Activated T-cell treated with anti-CD3 and anti-CD28 coated beads, Interleukin-2, amount 50 U/mL, for 24 hours (primary cell): Measurements from ENCODE around the gene CGB1.
"Not testable (repeated sequence)": the region's sequence is repeated elsewhere in the genome, so short reads cannot be mapped to it uniquely, and the experiment has no call there.

Source experiments
- DNase-seq: peaks from one replicate; pipeline ENCODE4 v3.0.0-alpha.2; 2020
- H3K27ac Mint-ChIP-seq: 2 replicates; pipeline ENCODE4 v1.8.0; 2020; ENCODE audit warnings: mild to moderate bottlenecking, mixed read lengths
- H3K27me3 Mint-ChIP-seq: 2 replicates; pipeline ENCODE4 v1.8.0; 2020; ENCODE audit warnings: mixed read lengths
- H3K36me3 Mint-ChIP-seq: 2 replicates; pipeline ENCODE4 v1.8.0; 2020; ENCODE audit warnings: low read depth, mixed read lengths
- H3K4me1 Mint-ChIP-seq: 2 replicates; pipeline ENCODE4 v1.8.0; 2020; ENCODE audit warnings: low read depth, mixed read lengths
- H3K4me3 Mint-ChIP-seq: 2 replicates; pipeline ENCODE4 v1.8.0; 2020; ENCODE audit warnings: mild to moderate bottlenecking, moderate library complexity, mixed read lengths
- H3K9me3 Mint-ChIP-seq: 2 replicates; pipeline ENCODE4 v1.8.0; 2020; ENCODE audit warnings: mixed read lengths

The CGB1 gene

GRCh38 chr19:49020931-49021895 lies 15.5 kb downstream of the CGB1 start:
- peaks cover 9% of the 10 kb centered on the region for H3K36me3 Mint-ChIP-seq
- no peaks in the 10 kb centered on the region for H3K9me3 Mint-ChIP-seq
- H3K27me3 Mint-ChIP-seq, result peaks cover 12% of the 10 kb centered on the region
- peaks cover 34% of the 10 kb centered on the region for H3K4me1 Mint-ChIP-seq
- H3K27ac Mint-ChIP-seq, result peak overlapping the region; percentile 7
- DNase-seq, result no peak
- H3K4me3 Mint-ChIP-seq, result no peak overlapping the region

DNA sequence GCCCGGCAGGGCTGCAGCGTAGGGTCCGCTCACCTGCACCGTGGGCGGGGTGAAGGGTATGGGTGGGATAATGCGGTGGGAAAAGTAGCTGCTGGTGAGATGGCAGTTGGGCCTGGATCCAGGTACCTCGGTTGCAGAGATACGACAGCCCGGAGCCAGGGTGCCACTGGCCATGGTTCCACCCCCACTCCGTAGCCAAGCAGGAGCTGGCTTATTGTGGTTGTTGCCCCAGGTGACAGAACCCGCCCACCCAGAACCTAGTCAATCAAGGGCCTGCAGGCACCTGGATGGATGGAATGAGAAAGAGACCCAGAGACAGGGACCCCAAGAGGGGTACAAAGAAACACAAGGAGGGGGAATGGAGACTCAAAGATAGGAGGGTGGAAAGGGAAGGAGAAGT lies 16.4 kb downstream of the CGB1 start:
- H3K9me3 Mint-ChIP-seq, result no peaks in the 10 kb centered on the region
- H3K4me3 Mint-ChIP-seq, result no peak overlapping the region
- H3K36me3 Mint-ChIP-seq, result peaks cover 18% of the 10 kb centered on the region
- H3K4me1 Mint-ChIP-seq, result peaks cover 34% of the 10 kb centered on the region
- peaks cover 12% of the 10 kb centered on the region for H3K27me3 Mint-ChIP-seq
- H3K27ac Mint-ChIP-seq, result no peak overlapping the region
- no peak for DNase-seq

DNA sequence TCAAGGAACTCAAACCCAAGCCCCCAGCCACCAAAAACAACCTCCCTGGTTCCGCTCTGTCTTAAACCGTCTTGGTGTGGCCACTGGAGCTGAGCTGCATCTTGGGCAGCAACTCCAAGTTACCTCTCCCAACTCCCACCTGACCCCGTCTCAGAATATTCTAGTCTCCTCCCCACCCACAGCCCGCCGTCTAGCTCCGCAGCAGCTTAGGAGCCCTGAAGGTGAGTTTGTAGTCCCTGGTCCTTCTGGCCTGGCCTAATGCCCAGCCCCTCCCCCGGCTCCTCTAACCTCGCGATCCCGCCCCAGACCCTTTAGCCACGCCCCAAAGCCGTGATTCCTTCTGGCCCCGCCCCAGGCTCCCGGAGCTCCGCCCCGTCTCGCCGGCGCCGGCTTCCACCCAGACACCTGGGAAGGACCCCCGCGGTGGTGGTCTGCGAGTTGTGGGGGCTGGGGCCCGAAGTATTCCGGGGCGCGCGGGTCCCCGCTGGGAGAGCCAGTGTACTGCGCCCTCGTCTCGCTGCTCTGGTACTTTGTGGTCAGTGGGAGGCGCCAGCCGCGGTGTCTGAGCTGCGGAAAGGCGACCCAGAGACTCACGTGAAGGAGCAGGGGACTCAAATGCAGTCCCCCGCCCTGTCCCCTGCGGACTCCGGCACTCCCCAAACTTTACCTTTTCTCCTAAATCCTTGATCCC lies 17.3 kb downstream of the CGB1 start:
- peaks cover 34% of the 10 kb centered on the region for H3K4me1 Mint-ChIP-seq
- DNase-seq, result peak; percentile 84
- H3K36me3 Mint-ChIP-seq, result peaks cover 28% of the 10 kb centered on the region
- peaks cover 12% of the 10 kb centered on the region for H3K27me3 Mint-ChIP-seq
- peak overlapping the region; percentile 74 for H3K4me3 Mint-ChIP-seq
- peak overlapping the region; percentile 73 for H3K27ac Mint-ChIP-seq
- H3K9me3 Mint-ChIP-seq, result no peaks in the 10 kb centered on the region

DNA sequence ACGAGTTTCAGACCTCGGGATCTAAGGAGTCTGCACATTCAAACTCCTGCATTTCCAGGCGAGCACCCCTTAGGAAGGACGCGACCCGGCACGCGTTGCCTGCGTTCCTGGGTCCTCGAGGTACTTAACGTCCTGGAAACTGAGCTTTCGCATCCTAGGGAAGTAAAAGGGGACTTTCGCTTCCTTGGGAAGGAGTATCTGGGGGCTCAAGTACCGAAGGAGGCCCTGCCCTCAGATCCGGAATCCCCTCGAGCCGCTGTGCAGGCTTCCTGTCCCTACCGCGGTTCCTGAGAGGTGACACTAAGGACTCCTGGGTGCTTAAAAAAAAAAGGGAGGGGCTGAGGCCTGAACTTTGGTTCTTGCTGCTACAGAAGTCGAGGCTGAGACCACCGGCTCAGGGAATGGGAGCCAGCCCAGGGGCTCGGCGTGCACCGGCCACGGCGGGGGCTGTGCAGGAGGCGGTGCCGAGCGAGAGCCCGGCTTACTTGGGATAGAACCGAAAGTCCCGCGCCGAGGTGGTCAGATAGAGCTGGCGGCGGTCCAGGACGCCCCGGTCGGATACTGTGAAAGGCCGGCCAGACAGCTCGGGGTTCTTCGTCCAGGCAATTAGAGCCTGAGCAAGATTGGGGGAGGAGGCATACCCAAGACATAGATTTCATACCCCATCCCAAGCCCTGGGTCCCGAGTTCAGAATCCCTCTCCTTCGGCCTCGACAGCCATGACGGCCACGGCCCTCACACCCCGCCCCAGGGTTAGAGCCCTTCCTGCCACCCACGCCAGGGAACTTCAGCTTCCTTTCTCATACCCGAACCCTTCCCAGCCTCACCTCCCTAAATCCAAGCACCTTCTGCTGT lies 18.1 kb downstream of the CGB1 start:
- peak overlapping the region; percentile 73 for H3K27ac Mint-ChIP-seq
- peak; percentile 54 for DNase-seq
- peak overlapping the region; percentile 74 for H3K4me3 Mint-ChIP-seq

GRCh38 chr19:49017666-49018351 lies 18.9 kb downstream of the CGB1 start:
- Mint-ChIP-seq H3K36me3 (peaks cover 42% of the 10 kb centered on the region), H3K27me3 (peaks cover 12% of the 10 kb centered on the region), H3K4me3 (peak overlapping the region; percentile 74)

More for the DNA sequence above, 18.1 kb downstream of the CGB1 start:
- Mint-ChIP-seq H3K27me3 (peaks cover 12% of the 10 kb centered on the region), H3K4me1 (peaks cover 34% of the 10 kb centered on the region), H3K36me3 (peaks cover 35% of the 10 kb centered on the region)
- not testable (repeated sequence) for H3K9me3 Mint-ChIP-seq

DNA sequence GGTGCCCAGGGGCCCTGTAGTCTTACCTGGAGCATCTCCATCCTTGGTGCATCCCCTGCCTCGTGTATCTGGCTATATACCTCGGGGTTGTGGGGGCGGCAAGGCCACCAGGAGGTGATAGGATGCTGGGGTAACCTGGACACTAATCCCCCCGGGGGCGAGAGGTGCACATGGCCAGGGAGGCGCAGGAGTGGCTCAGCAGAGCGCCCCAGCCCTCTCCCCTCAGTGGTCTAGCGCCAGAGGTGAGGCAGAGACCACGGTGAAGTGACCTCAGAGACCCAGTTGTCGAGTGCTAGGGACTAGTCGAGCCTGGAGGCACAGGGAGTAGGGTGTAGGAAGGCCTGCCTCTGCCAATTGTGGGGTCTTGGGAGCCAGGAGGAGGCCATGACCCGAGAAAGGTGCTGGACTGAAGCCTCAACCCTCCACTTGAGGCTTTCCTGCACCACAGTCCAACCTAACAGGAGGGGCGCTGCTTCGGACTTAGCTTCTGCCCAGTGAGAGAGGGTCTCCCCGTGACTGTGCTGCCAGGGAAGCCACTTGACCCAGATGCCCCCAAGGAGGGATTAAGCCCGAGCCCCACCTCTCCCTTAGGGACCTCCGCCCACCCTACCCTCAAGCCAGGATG lies 19.5 kb downstream of the CGB1 start, which contains the start of gene LHB:
Gene LHB (minus strand): TSS at position 51 of the 625 bp plus-strand sequence. CDS start 10 bp downstream, at position 41.
- Mint-ChIP-seq H3K4me3 (peak within 1 kb of the TSS; percentile 74), H3K4me1 (peaks cover 34% of the 10 kb centered on the region), H3K27ac (no peak within 1 kb of the TSS), H3K9me3 (no peaks in the 10 kb centered on the region), H3K27me3 (peaks cover 12% of the 10 kb centered on the region), H3K36me3 (peaks cover 49% of the 10 kb centered on the region)
- DNase-seq, result no peak

More at GRCh38 chr19:49017666-49018351, 18.9 kb downstream of the CGB1 start:
- peak; percentile 80 for DNase-seq
- no peak overlapping the region for H3K27ac Mint-ChIP-seq
- H3K4me1 Mint-ChIP-seq, result peaks cover 34% of the 10 kb centered on the region
- no peaks in the 10 kb centered on the region for H3K9me3 Mint-ChIP-seq

DNA sequence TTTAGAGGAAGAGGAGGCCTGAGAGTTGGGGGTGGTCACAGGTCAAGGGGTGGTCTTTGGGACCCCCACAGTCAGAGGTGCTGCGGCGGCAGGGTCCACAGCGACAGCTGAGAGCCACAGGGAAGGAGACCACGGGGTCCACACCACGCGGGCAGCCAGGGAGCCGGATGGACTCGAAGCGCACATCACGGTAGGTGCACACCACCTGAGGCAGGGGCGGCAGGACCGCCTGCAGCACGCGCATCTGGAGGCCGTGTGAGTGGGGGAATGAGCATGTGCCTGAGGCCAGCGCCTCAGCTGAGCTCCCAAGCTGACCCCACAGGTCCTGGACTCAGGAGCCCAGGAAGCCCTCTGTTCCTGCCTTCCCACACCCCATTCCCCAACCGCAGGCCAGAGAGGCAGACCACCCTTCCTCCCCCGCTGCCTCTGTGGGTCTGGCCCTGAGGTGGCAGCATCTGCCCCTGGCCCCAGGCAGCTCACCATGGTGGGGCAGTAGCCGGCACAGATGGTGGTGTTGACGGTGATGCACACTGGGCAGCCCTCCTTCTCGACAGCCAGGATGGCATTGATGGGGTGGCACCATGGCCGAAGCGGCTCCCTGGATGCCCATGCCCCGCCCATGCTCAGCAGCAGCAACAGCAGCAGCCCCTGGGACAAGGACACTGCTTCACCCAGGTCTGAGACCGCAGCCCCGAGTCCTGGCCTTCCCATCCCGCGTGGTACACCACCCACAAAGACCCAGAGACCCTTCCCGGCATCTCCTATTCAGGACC lies 20.4 kb downstream of the CGB1 start:
- H3K36me3 Mint-ChIP-seq, result peaks cover 58% of the 10 kb centered on the region
- H3K9me3 Mint-ChIP-seq, result no peaks in the 10 kb centered on the region
- H3K27ac Mint-ChIP-seq, result no peak overlapping the region
- no peak for DNase-seq
- H3K27me3 Mint-ChIP-seq, result peaks cover 12% of the 10 kb centered on the region
- H3K4me3 Mint-ChIP-seq, result no peak overlapping the region
- H3K4me1 Mint-ChIP-seq, result peaks cover 26% of the 10 kb centered on the region

DNA sequence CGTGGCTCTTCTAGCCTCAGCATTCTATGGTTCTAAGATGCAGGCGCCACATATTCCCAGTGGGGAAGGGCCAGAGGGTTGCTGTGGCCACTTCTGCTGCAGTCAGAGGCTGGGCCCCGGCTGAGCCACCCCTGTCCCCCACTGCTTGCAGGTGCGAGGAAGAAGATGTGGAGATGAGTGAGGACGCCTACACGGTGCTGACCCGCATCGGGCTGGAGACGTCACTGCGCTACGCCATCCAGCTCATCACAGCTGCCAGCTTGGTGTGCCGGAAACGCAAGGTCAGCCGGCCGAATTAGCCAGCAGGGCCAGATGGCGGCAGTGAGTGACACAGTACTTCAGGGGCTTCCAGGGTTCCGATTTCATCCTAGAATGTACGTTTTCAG lies 21.8 kb downstream of the CGB1 start:
- H3K4me1 Mint-ChIP-seq, result peaks cover 20% of the 10 kb centered on the region
- H3K4me3 Mint-ChIP-seq, result no peak overlapping the region
- H3K9me3 Mint-ChIP-seq, result no peaks in the 10 kb centered on the region
- H3K27ac Mint-ChIP-seq, result no peak overlapping the region
- DNase-seq, result no peak
- peaks cover 8% of the 10 kb centered on the region for H3K27me3 Mint-ChIP-seq
- H3K36me3 Mint-ChIP-seq, result peaks cover 72% of the 10 kb centered on the region

DNA sequence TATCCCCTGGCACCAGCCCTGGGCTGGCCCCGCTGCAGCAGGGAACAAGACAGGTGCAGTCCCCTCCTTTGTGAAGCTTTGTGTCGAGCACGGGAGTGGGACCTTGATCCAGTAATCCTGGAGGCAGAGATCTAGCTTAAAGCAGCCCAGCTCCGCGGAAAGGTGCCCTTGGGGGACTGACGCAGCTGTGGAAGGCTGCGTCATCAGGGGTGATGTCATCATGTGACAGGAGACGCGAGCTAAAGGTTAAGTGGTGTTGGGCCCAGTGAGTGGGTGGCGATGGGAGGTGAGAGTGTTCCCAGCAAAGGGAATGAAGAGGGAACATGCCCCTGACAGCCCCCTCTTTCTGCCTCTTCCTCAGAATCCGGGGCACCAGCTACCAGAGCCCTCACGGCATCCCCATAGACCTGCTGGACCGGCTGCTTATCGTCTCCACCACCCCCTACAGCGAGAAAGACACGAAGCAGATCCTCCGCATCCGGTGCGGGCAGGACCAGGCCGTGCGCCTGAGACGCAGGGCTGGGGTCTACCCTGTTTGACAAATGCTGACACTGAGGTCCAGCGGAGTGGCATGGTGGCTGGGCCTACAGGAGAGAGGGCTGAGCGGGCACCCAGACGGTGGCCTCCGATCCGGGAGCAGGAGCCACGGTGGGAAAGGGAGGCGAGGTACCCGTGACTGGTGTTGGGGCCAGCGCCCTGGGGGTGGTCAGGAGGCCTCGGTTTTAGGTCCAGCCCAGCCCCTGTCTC lies 22.4 kb downstream of the CGB1 start:
- Mint-ChIP-seq H3K4me3 (no peak overlapping the region), H3K9me3 (no peaks in the 10 kb centered on the region), H3K27ac (no peak overlapping the region), H3K36me3 (peaks cover 78% of the 10 kb centered on the region), H3K4me1 (peaks cover 16% of the 10 kb centered on the region), H3K27me3 (peaks cover 8% of the 10 kb centered on the region)
- no peak for DNase-seq

GRCh38 chr19:49011194-49011593 lies 25.5 kb downstream of the CGB1 start:
- DNase-seq, result no peak
- Mint-ChIP-seq H3K9me3 (no peaks in the 10 kb centered on the region), H3K27me3 (no peaks in the 10 kb centered on the region), H3K4me3 (no peak overlapping the region), H3K27ac (no peak overlapping the region), H3K4me1 (no peaks in the 10 kb centered on the region), H3K36me3 (peaks cover 88% of the 10 kb centered on the region)

DNA sequence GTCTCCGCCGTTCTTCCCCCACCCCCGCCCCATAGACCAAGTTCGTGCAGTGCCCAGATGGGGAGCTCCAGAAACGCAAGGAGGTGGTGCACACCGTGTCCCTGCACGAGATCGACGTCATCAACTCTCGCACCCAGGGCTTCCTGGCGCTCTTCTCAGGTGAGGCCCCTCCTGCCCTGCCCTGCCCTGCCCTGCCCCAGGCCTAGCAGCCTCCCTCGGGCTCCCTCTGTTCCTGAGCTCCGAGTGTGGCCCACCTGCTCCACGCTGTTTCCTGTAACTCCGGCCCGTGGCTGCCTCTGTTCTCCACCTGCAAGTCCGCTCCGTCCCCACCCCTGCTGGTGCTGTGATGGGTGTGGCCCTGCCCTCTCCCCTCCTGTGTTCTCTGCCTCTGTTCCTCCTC lies 26.2 kb downstream of the CGB1 start:
- H3K4me3 Mint-ChIP-seq, result no peak overlapping the region
- peaks cover 88% of the 10 kb centered on the region for H3K36me3 Mint-ChIP-seq
- no peak overlapping the region for H3K27ac Mint-ChIP-seq
- no peak for DNase-seq
- no peaks in the 10 kb centered on the region for H3K27me3 Mint-ChIP-seq
- no peaks in the 10 kb centered on the region for H3K4me1 Mint-ChIP-seq
- no peaks in the 10 kb centered on the region for H3K9me3 Mint-ChIP-seq

DNA sequence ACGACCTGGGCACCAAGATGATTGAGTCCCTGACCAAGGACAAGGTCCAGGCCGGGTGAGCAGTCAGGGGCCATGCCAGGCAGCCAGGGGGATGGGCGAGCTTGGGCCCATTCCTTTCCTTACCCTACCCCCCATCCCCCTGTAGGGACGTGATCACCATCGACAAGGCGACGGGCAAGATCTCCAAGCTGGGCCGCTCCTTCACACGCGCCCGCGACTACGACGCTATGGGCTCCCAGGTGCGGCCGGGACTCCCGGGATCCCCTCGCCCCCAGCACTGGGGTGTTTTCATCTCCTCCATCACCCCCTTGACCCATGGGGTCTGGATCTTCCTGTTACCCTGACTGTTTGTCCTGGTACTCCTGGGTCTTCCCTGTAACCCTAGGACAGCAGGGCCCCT lies 26.9 kb downstream of the CGB1 start:
- H3K36me3 Mint-ChIP-seq, result peaks cover 88% of the 10 kb centered on the region

More for the DNA sequence above, 26.9 kb downstream of the CGB1 start:
- no peak for DNase-seq
- no peaks in the 10 kb centered on the region for H3K9me3 Mint-ChIP-seq
- no peaks in the 10 kb centered on the region for H3K4me1 Mint-ChIP-seq
- no peak overlapping the region for H3K27ac Mint-ChIP-seq
- H3K27me3 Mint-ChIP-seq, result no peaks in the 10 kb centered on the region
- H3K4me3 Mint-ChIP-seq, result no peak overlapping the region
